Spinal cord (tissue), 10 donors: ENCODE data around the gene HILPDA. TPM values are rescaled to one million over a fixed set of nuclear protein-coding genes. Genes with fewer than 3 reads are reported as not detected.

ENCODE experiments used
- DNase-seq, 6 donors: peaks; one replicate each; pipeline versions ENCODE4 v3.0.0 to v3.0.0-alpha.2; 2013 to 2015; ENCODE audit warnings: low spot score in 6 of 6, low read depth in 4 of 6
- H3K27ac ChIP-seq: one replicate; pipeline ENCODE4 v1.5.1; 2013; ENCODE audit warnings: low read depth, low read length, control low read depth
- H3K27me3 ChIP-seq: one replicate; pipeline ENCODE4 v1.6.1; 2013; ENCODE audit warnings: low read length; ENCODE audit not compliant: control insufficient read depth, insufficient read depth
- H3K36me3 ChIP-seq: one replicate; pipeline ENCODE4 v1.6.1; 2013; ENCODE audit warnings: low read length; ENCODE audit not compliant: control insufficient read depth, insufficient read depth
- H3K4me1 ChIP-seq: one replicate; pipeline ENCODE4 v1.6.1; 2013; ENCODE audit warnings: low read length; ENCODE audit not compliant: control insufficient read depth, insufficient read depth
- H3K4me3 ChIP-seq: one replicate; pipeline ENCODE4 v1.5.1; 2013; ENCODE audit warnings: low read depth, low read length, control low read depth
- H3K9me3 ChIP-seq: one replicate; pipeline ENCODE4 v1.6.1; 2013; ENCODE audit warnings: low read length; ENCODE audit not compliant: control insufficient read depth, insufficient read depth
- WGBS: methylation state at CpG from one replicate; pipeline ENCODE4 v1.1.5; 2013; ENCODE audit warnings: missing lambda C conversion rate; ENCODE audit not compliant: insufficient coverage; 5-methylcytosine and 5-hydroxymethylcytosine counted together
- polyA plus RNA-seq, 2 donors: library from polyadenylated mRNA; unstranded; fragments of 120-200 nt; gene quantifications; one replicate each; pipeline ENCODE4 v1.2.1, GENCODE V29; 2013; ENCODE audit not compliant: insufficient read length in 2 of 2
- total RNA-seq, 2 donors: library from RNA; depleted of rRNA in 1 of 2; stranded (reverse); fragments of 120-200 nt in 1 of 2; fragments of >200 nt in 1 of 2; gene quantifications; one replicate each; pipeline versions ENCODE4 v1.2.3 to v1.2.4, GENCODE V29; 2013 to 2014
- donor health status: healthy.

Gene HILPDA
- total and polyA plus RNA-seq, 4 donors: 14.4 to 62.1 (median 27.3) TPM

- peaks cover 3% of the 10 kb centered on the region for H3K27me3 ChIP-seq
- no peak overlapping the region for H3K4me3 ChIP-seq
- no peaks in the 10 kb centered on the region for H3K9me3 ChIP-seq
- no peaks in the 10 kb centered on the region for H3K36me3 ChIP-seq
- DNase-seq: peak in 1 of 6 donors; percentile 72
- WGBS: 57% methylated on average over 1 of the region's 4 CpGs
- H3K4me1 ChIP-seq: peaks cover 5% of the 10 kb centered on the region
- no peak overlapping the region for H3K27ac ChIP-seq
Observed at GRCh38 chr7:128415217-128415785, 40.4 kb upstream of the HILPDA start.

- WGBS: no CpG with 5 or more reads among the region's 3 CpGs
- DNase-seq: no peak
- Histone ChIP-seq H3K9me3 (no peaks in the 10 kb centered on the region), H3K36me3 (no peaks in the 10 kb centered on the region), H3K4me3 (no peak overlapping the region), H3K27ac (no peak overlapping the region), H3K27me3 (no peaks in the 10 kb centered on the region), H3K4me1 (no peaks in the 10 kb centered on the region)
Observed at GRCh38 chr7:128417071-128417470, 38.6 kb upstream of the HILPDA start.

- peak in 1 of 6 donors; percentile 51 for DNase-seq
- no peaks in the 10 kb centered on the region for H3K36me3 ChIP-seq
Observed at GRCh38 chr7:128419257-128419656, 36.4 kb upstream of the HILPDA start.

GRCh38 chr7:128420773-128421172, 34.9 kb upstream of the HILPDA start:
- no peaks in the 10 kb centered on the region for H3K27me3 ChIP-seq
- H3K36me3 ChIP-seq: no peaks in the 10 kb centered on the region
- H3K4me3 ChIP-seq: no peak overlapping the region
- DNase-seq: no peak
- 100% methylated on average over 1 of the region's 1 CpG for WGBS
- no peaks in the 10 kb centered on the region for H3K9me3 ChIP-seq
- H3K27ac ChIP-seq: no peak overlapping the region
- peaks cover 4% of the 10 kb centered on the region for H3K4me1 ChIP-seq

More at GRCh38 chr7:128419257-128419656, 36.4 kb upstream of the HILPDA start:
- Histone ChIP-seq H3K27ac (no peak overlapping the region), H3K4me3 (no peak overlapping the region), H3K9me3 (no peaks in the 10 kb centered on the region), H3K4me1 (peaks cover 4% of the 10 kb centered on the region), H3K27me3 (no peaks in the 10 kb centered on the region)
- WGBS: 79% methylated on average over 7 of the region's 7 CpGs

GRCh38 chr7:128421384-128421783, 34.3 kb upstream of the HILPDA start:
- Histone ChIP-seq H3K9me3 (no peaks in the 10 kb centered on the region), H3K4me1 (peaks cover 4% of the 10 kb centered on the region), H3K36me3 (no peaks in the 10 kb centered on the region), H3K4me3 (no peak overlapping the region), H3K27me3 (no peaks in the 10 kb centered on the region), H3K27ac (no peak overlapping the region)
- DNase-seq: no peak
- no CpG with 5 or more reads among the region's 1 CpG for WGBS

GRCh38 chr7:128422037-128422436, 33.6 kb upstream of the HILPDA start:
- WGBS: no CpG with 5 or more reads among the region's 1 CpG
- no peak for DNase-seq
- peaks cover 4% of the 10 kb centered on the region for H3K4me1 ChIP-seq
- no peaks in the 10 kb centered on the region for H3K36me3 ChIP-seq
- no peak overlapping the region for H3K27ac ChIP-seq
- H3K4me3 ChIP-seq: no peak overlapping the region
- no peaks in the 10 kb centered on the region for H3K27me3 ChIP-seq
- H3K9me3 ChIP-seq: no peaks in the 10 kb centered on the region

- H3K9me3 ChIP-seq: no peaks in the 10 kb centered on the region
- no peaks in the 10 kb centered on the region for H3K36me3 ChIP-seq
- no peaks in the 10 kb centered on the region for H3K27me3 ChIP-seq
- no peak overlapping the region for H3K4me3 ChIP-seq
- peaks cover 4% of the 10 kb centered on the region for H3K4me1 ChIP-seq
- DNase-seq: peak in 2 of 6 donors; percentile 76 to 92
- no peak overlapping the region for H3K27ac ChIP-seq
- 35% methylated on average over 2 of the region's 3 CpGs for WGBS
Observed at GRCh38 chr7:128422842-128423241, 32.8 kb upstream of the HILPDA start.

- Histone ChIP-seq H3K36me3 (no peaks in the 10 kb centered on the region), H3K9me3 (no peaks in the 10 kb centered on the region), H3K27me3 (no peaks in the 10 kb centered on the region), H3K27ac (no peak overlapping the region), H3K4me1 (peaks cover 4% of the 10 kb centered on the region), H3K4me3 (no peak overlapping the region)
- DNase-seq: peak in 1 of 6 donors; percentile 18
- no CpG with 5 or more reads among the region's 1 CpG for WGBS
Observed at GRCh38 chr7:128424686-128425275, 30.9 kb upstream of the HILPDA start.

GRCh38 chr7:128425850-128426249, 29.8 kb upstream of the HILPDA start:
- DNase-seq: peak in 2 of 6 donors; percentile 62 to 67
- H3K9me3 ChIP-seq: no peaks in the 10 kb centered on the region
- H3K27ac ChIP-seq: no peak overlapping the region
- no peaks in the 10 kb centered on the region for H3K27me3 ChIP-seq
- H3K4me3 ChIP-seq: no peak overlapping the region
- peaks cover 4% of the 10 kb centered on the region for H3K4me1 ChIP-seq
- no peaks in the 10 kb centered on the region for H3K36me3 ChIP-seq
- WGBS: 8% methylated on average over 2 of the region's 4 CpGs

GRCh38 chr7:128427289-128427891, 28.3 kb upstream of the HILPDA start:
- Histone ChIP-seq H3K36me3 (no peaks in the 10 kb centered on the region), H3K27ac (no peak overlapping the region), H3K9me3 (no peaks in the 10 kb centered on the region), H3K4me3 (no peak overlapping the region), H3K27me3 (no peaks in the 10 kb centered on the region), H3K4me1 (peaks cover 2% of the 10 kb centered on the region)
- 60% methylated on average over 1 of the region's 7 CpGs for WGBS
- DNase-seq: peak in 4 of 6 donors; percentile 54 to 91 (median 71)
